SJCRH30 (cell line): Measurements from ENCODE around the gene FLAD1. TPM values are rescaled to one million over a fixed set of nuclear protein-coding genes. Genes with fewer than 3 reads are reported as not detected.

ENCODE experiments used
- DNase-seq, 2 experiments: peaks; one replicate each; pipeline ENCODE4 v3.0.0-alpha.2; 2015 to 2020
- H3K27ac ChIP-seq: fragments of 250-450 bp; sonication (Bioruptor Pico); 2 replicates; pipeline ENCODE4 v1.5.1; 2020; ENCODE audit warnings: mild to moderate bottlenecking, moderate library complexity
- H3K27me3 ChIP-seq: fragments of 250-450 bp; sonication (Bioruptor Pico); 2 replicates; pipeline ENCODE4 v1.5.1; 2020; ENCODE audit warnings: mild to moderate bottlenecking, moderate library complexity
- H3K36me3 ChIP-seq: fragments of 250-450 bp; sonication (Bioruptor Pico); 2 replicates; pipeline ENCODE4 v1.5.1; 2020; ENCODE audit warnings: mild to moderate bottlenecking, moderate library complexity
- H3K4me1 ChIP-seq: fragments of 250-450 bp; sonication (Bioruptor Pico); 2 replicates; pipeline ENCODE4 v1.5.1; 2020; ENCODE audit warnings: mild to moderate bottlenecking, moderate library complexity
- H3K4me3 ChIP-seq: fragments of 250-450 bp; sonication (Bioruptor Pico); 2 replicates; pipeline ENCODE4 v1.5.1; 2020; ENCODE audit warnings: mild to moderate bottlenecking, moderate library complexity
- H3K9me3 ChIP-seq: fragments of 250-450 bp; sonication (Bioruptor Pico); replicated peaks from 2 replicates; pipeline ENCODE4 v1.5.1; 2020; ENCODE audit warnings: mild to moderate bottlenecking, moderate library complexity
- total RNA-seq: library from RNA; depleted of rRNA; stranded (reverse); fragments of >200 nt; shearing (Covaris generic); gene quantifications from 2 replicates; pipeline ENCODE4 v1.2.3, GENCODE V29; 2014; rRNA removed

Gene FLAD1
- total RNA-seq, 1 experiment from 2014 or later: 25.6 TPM

- Histone ChIP-seq H3K9me3 (no peaks in the 10 kb centered on the region), H3K36me3 (no peaks in the 10 kb centered on the region), H3K27me3 (0 out of 2 replicates have a peak, but pooled peaks cover 5% of the 10 kb centered on the region), H3K4me3 (no peak overlapping the region), H3K27ac (no peak overlapping the region), H3K4me1 (no peaks in the 10 kb centered on the region)
- no peak for DNase-seq
Observed at GRCh38 chr1:155030899-155031298, 47.8 kb downstream of the FLAD1 start.

DNA sequence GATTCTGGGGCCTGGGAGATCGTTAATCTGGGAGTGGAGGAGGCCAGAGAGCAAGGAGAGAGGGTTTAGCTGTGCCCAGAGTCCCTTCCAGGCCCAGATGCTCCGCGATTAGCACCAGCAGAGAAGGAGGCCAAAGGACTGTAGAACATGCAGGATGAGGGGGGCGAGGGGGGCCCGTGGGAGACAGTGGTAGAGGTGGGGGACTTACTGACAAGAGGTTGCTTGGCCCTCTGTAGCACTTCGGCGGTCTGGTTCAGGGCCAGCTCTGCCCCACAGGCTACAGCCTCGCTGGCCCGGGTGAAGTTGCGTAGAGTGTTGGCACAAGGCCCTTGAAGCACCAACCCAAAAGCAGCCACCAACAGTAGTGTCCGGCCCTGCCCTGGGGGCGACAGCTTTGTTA is 49.7 kb downstream of the FLAD1 start:
- no peaks in the 10 kb centered on the region for H3K9me3 ChIP-seq
- no peak overlapping the region for H3K4me3 ChIP-seq
- no peak for DNase-seq
- H3K27ac ChIP-seq: no peak overlapping the region
- H3K4me1 ChIP-seq: no peaks in the 10 kb centered on the region
- H3K27me3 ChIP-seq: 0 out of 2 replicates have a peak, but pooled peaks cover 5% of the 10 kb centered on the region
- no peaks in the 10 kb centered on the region for H3K36me3 ChIP-seq

DNA sequence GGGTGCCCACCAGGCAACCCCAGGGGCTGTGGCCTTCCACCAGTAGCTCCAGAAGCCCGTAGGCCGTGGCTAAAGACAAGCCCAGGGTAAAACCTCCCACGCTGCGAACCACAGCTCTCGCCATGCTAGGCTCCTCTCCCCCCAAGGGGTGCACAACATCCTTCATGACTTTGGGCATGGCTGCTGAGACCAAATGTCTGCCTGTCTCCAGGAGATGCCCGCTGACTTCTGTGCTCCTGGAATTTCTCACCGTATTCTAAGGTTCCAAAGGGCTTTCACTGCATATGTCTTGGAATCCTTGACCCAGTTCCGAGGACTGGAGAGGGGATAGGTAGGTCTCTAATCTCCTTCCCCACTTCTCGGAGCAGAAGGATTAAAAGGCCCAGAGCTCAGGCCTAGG is 50.4 kb downstream of the FLAD1 start, which contains the start of the genes DCST1 and DCST2:
TSS of gene DCST1 (plus strand) at position 301 of the 400 bp plus-strand sequence. CDS start 213 bp downstream, outside the sequence.
TSS of gene DCST2 (minus strand) at position 258 of the 400 bp plus-strand sequence. CDS start at position 178, 80 bp downstream.
- Histone ChIP-seq H3K4me1 (no peaks in the 10 kb centered on the region), H3K36me3 (no peaks in the 10 kb centered on the region), H3K9me3 (no peaks in the 10 kb centered on the region), H3K27me3 (0 out of 2 replicates have a peak, but pooled peaks cover 9% of the 10 kb centered on the region), H3K4me3 (no peak within 1 kb of the TSS), H3K27ac (no peak within 1 kb of the TSS)
- no peak for DNase-seq

GRCh38 chr1:155034318-155035208 is 51.4 kb downstream of the FLAD1 start:
- Histone ChIP-seq H3K36me3 (no peaks in the 10 kb centered on the region), H3K4me3 (no peak overlapping the region), H3K4me1 (peaks cover 2% of the 10 kb centered on the region; the same call in 1 of the 2 replicates), H3K27me3 (0 out of 2 replicates have a peak, but pooled peaks cover 4% of the 10 kb centered on the region), H3K9me3 (no peaks in the 10 kb centered on the region), H3K27ac (no peak overlapping the region)
- no peak for DNase-seq

GRCh38 chr1:155035936-155036335 is 52.8 kb downstream of the FLAD1 start:
- no peak overlapping the region for H3K27ac ChIP-seq
- no peak for DNase-seq
- 0 out of 2 replicates have a peak, but pooled peaks cover 4% of the 10 kb centered on the region for H3K27me3 ChIP-seq
- H3K4me3 ChIP-seq: no peak overlapping the region
- peaks cover 2% of the 10 kb centered on the region; the same call in 1 of the 2 replicates for H3K4me1 ChIP-seq
- H3K36me3 ChIP-seq: no peaks in the 10 kb centered on the region
- no peaks in the 10 kb centered on the region for H3K9me3 ChIP-seq

DNA sequence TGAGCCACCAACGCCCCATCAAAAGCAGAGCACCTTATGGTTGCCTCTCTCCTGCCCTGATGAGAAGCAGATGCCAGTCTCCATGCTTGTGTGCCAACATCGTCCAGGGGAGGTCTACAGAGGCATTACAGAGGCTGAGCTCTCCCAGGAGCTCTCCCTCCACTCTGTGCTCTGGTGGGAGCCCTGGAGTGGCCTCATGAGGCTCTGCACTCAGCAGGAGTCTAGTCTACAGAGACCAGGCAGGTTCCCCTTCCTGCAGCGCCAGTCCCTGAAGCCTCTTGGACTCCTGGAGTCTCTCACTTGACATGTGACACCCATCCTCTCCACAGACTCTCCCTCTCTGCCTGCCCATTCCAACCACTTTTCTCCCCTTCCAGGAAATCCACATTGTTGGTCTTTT is 53.9 kb downstream of the FLAD1 start:
- Histone ChIP-seq H3K4me3 (no peak overlapping the region), H3K4me1 (peaks cover 2% of the 10 kb centered on the region; the same call in 1 of the 2 replicates), H3K36me3 (no peaks in the 10 kb centered on the region), H3K27ac (no peak overlapping the region), H3K27me3 (0 out of 2 replicates have a peak, but pooled peaks cover 4% of the 10 kb centered on the region), H3K9me3 (no peaks in the 10 kb centered on the region)
- no peak for DNase-seq

GRCh38 chr1:155037851-155038441 is 54.8 kb downstream of the FLAD1 start:
- Histone ChIP-seq H3K4me3 (no peak overlapping the region), H3K36me3 (no peaks in the 10 kb centered on the region), H3K4me1 (peaks cover 2% of the 10 kb centered on the region; the same call in 1 of the 2 replicates), H3K27me3 (0 out of 2 replicates have a peak, but pooled peaks cover 4% of the 10 kb centered on the region), H3K9me3 (no peaks in the 10 kb centered on the region), H3K27ac (no peak overlapping the region)
- no peak for DNase-seq

DNA sequence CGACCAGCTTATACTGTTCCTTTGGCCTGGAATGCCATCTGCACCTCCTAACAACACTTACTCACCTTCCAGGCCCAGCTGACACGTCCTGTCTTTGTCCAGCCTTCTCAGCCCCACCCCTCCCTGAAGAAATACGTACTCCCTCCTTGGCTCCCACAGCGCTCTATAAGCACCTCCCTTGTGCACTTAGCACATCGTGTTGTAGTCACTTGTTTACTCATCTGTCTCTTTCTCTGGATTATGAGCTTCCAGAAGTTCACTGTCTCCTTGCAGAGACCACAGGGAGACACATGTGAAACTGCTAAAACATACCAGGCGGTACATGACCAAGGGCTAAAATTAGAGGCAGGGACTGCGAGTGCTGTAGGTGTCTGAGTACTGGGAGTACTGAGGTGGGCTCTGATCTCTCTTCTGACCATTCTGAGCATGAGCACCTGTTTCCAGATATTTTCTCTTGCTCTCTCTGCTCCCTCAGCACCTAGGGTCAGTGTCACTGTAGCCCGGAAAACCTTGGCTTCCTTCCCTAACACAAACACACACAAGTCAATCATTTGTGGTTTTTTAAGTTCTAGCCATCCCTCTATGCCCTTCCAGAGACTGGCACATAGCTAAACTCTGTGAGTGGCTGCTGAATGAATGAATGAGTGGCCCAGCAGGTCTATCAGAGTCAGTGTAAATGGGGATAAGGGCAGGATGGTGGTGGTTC is 55.6 kb downstream of the FLAD1 start:
- H3K27ac ChIP-seq: no peak overlapping the region
- no peak overlapping the region for H3K4me3 ChIP-seq
- no peaks in the 10 kb centered on the region for H3K9me3 ChIP-seq
- H3K27me3 ChIP-seq: 0 out of 2 replicates have a peak, but pooled peaks cover 4% of the 10 kb centered on the region
- H3K36me3 ChIP-seq: no peaks in the 10 kb centered on the region
- H3K4me1 ChIP-seq: peaks cover 2% of the 10 kb centered on the region; the same call in 1 of the 2 replicates
- no peak for DNase-seq

DNA sequence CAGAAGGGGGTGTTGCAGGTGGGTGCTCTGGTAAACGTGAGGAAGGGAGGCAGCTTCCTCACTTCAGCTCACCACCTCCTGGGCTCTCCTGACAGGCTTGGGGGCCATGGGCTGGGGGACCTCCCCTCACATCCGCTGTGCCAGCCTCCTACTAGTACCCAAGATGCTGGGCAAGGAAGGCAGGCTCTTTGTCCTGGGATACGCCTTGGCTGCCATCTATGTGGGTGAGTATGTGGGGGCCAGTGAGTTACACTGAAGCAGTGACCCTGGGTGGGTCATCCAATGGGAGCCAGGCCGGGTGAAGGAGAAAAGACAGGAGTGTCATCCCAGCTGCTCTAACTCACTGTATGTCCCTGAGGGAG is 56.1 kb downstream of the FLAD1 start:
- Histone ChIP-seq H3K36me3 (no peaks in the 10 kb centered on the region), H3K4me1 (peaks cover 2% of the 10 kb centered on the region; the same call in 1 of the 2 replicates), H3K4me3 (no peak overlapping the region), H3K9me3 (no peaks in the 10 kb centered on the region), H3K27ac (no peak overlapping the region), H3K27me3 (0 out of 2 replicates have a peak, but pooled peaks cover 4% of the 10 kb centered on the region)
- no peak for DNase-seq

- Histone ChIP-seq H3K27ac (no peak overlapping the region), H3K36me3 (no peaks in the 10 kb centered on the region), H3K4me1 (peaks cover 6% of the 10 kb centered on the region), H3K9me3 (no peaks in the 10 kb centered on the region), H3K4me3 (no peak overlapping the region), H3K27me3 (0 out of 2 replicates have a peak, but pooled peaks cover 4% of the 10 kb centered on the region)
- DNase-seq: no peak
Observed at GRCh38 chr1:155040358-155041093, 57.4 kb downstream of the FLAD1 start.

Other genes starting within 250 kb of the FLAD1 start
- gene KCNN3, start 113.1 kb upstream of the FLAD1 start, total RNA-seq: 27.7 and 29.3 TPM in 2 replicates
- gene PMVK, start 46.6 kb upstream of the FLAD1 start, total RNA-seq: 4.6 and 4.9 TPM in 2 replicates
- 40.2 TPM in 2 replicates for gene PBXIP1, start 27.2 kb upstream of the FLAD1 start, total RNA-seq
- 29.4 and 29.8 TPM in 2 replicates for gene PYGO2, start 21.6 kb upstream of the FLAD1 start, total RNA-seq
- gene SHC1, start 12.6 kb upstream of the FLAD1 start, total RNA-seq: 102 and 110 TPM in 2 replicates
- gene CKS1B, start 8.7 kb upstream of the FLAD1 start, total RNA-seq: 299 and 303 TPM in 2 replicates
- not detected in 2 replicates for gene LENEP, start 10.2 kb downstream of the FLAD1 start, total RNA-seq
- gene ZBTB7B, start 19.5 kb downstream of the FLAD1 start, total RNA-seq: 4.8 and 5.6 TPM in 2 replicates
- gene DCST2, start 50.4 kb downstream of the FLAD1 start, total RNA-seq: not detected in 2 replicates
- gene DCST1, start 50.5 kb downstream of the FLAD1 start, total RNA-seq: not detected in 2 replicates
- 16.9 and 18.3 TPM in 2 replicates for gene ADAM15, start 68.0 kb downstream of the FLAD1 start, total RNA-seq
- gene EFNA4, start 80.4 kb downstream of the FLAD1 start, total RNA-seq: 15.3 and 17.8 TPM in 2 replicates
- gene EFNA3, start 95.5 kb downstream of the FLAD1 start, total RNA-seq: 3.5 and 4.2 TPM in 2 replicates
- 1.8 and 2.2 TPM in 2 replicates for gene EFNA1, start 144.5 kb downstream of the FLAD1 start, total RNA-seq
- 12.9 and 14.8 TPM in 2 replicates for gene SLC50A1, start 152.5 kb downstream of the FLAD1 start, total RNA-seq
- gene DPM3, start 157.2 kb downstream of the FLAD1 start, total RNA-seq: 16.1 and 16.8 TPM in 2 replicates
- gene KRTCAP2, start 190.0 kb downstream of the FLAD1 start, total RNA-seq: 84.2 and 90.9 TPM in 2 replicates
- gene TRIM46, start 190.5 kb downstream of the FLAD1 start, total RNA-seq: 0.79 and 1.0 TPM in 2 replicates
- 4.1 and 4.5 TPM in 2 replicates for gene THBS3, start 224.6 kb downstream of the FLAD1 start, total RNA-seq
- gene MTX1, start 225.4 kb downstream of the FLAD1 start, total RNA-seq: 25.2 and 31.7 TPM in 2 replicates